Type B pancreatic cell (in vitro differentiated cells): ENCODE measurements around the gene HACE1. TPM values are rescaled to one million over a fixed set of nuclear protein-coding genes. Genes with fewer than 3 reads are reported as not detected.
"Not testable (repeated sequence)": the region's sequence is repeated elsewhere in the genome, so short reads cannot be mapped to it uniquely, and the experiment has no call there.

Experiments
- DNase-seq: peaks from one replicate; pipeline ENCODE4 v3.0.0; 2021; ENCODE audit warnings: mixed read lengths; ENCODE audit not compliant: unreplicated experiment; ENCODE audit errors: extremely low spot score
- H3K27ac Mint-ChIP-seq: 2 replicates; pipeline ENCODE4 v1.8.0; 2021; ENCODE audit warnings: mild to moderate bottlenecking, mixed read lengths
- H3K27me3 Mint-ChIP-seq: 2 replicates; pipeline ENCODE4 v1.8.0; 2021; ENCODE audit warnings: mixed read lengths
- H3K36me3 Mint-ChIP-seq: 2 replicates; pipeline ENCODE4 v1.8.0; 2021; ENCODE audit warnings: mixed read lengths
- H3K4me1 Mint-ChIP-seq: one replicate; pipeline ENCODE4 v1.8.0; 2021; ENCODE audit warnings: mixed read lengths; ENCODE audit not compliant: unreplicated experiment
- H3K4me3 Mint-ChIP-seq: 2 replicates; pipeline ENCODE4 v1.8.0; 2021; ENCODE audit warnings: mild to moderate bottlenecking, mixed read lengths
- H3K9me3 Mint-ChIP-seq: 2 replicates; pipeline ENCODE4 v1.8.0; 2021; ENCODE audit warnings: mixed read lengths
- total RNA-seq: library from RNA; stranded (reverse); gene quantifications from 2 replicates; pipeline ENCODE4 v1.2.1, GENCODE V29; 2021; ENCODE audit warnings: low replicate concordance
- TF ChIP-seq, protein P1 (sequence below): fragments of 200-600 bp; sonication (generic); conservative IDR thresholded peaks from 2 replicates; pipeline ENCODE4 v1.5.0; 2021; ENCODE audit warnings: antibody characterized with exemption, mild to moderate bottlenecking

Gene HACE1
- total RNA-seq, 1 donor from 2014 or later: 18.5 TPM

- TF ChIP-seq, protein P1, sequence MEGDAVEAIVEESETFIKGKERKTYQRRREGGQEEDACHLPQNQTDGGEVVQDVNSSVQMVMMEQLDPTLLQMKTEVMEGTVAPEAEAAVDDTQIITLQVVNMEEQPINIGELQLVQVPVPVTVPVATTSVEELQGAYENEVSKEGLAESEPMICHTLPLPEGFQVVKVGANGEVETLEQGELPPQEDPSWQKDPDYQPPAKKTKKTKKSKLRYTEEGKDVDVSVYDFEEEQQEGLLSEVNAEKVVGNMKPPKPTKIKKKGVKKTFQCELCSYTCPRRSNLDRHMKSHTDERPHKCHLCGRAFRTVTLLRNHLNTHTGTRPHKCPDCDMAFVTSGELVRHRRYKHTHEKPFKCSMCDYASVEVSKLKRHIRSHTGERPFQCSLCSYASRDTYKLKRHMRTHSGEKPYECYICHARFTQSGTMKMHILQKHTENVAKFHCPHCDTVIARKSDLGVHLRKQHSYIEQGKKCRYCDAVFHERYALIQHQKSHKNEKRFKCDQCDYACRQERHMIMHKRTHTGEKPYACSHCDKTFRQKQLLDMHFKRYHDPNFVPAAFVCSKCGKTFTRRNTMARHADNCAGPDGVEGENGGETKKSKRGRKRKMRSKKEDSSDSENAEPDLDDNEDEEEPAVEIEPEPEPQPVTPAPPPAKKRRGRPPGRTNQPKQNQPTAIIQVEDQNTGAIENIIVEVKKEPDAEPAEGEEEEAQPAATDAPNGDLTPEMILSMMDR: no peak
- Mint-ChIP-seq H3K4me3 (no peak overlapping the region), H3K27me3 (no peaks in the 10 kb centered on the region), H3K4me1 (no peaks in the 10 kb centered on the region), H3K9me3 (no peaks in the 10 kb centered on the region), H3K36me3 (peaks cover 40% of the 10 kb centered on the region), H3K27ac (no peak overlapping the region)
- DNase-seq: no peak
Measured at GRCh38 chr6:104816125-104816524, 43.6 kb downstream of the HACE1 start.

- Mint-ChIP-seq H3K27me3 (no peaks in the 10 kb centered on the region), H3K9me3 (no peaks in the 10 kb centered on the region), H3K4me1 (no peaks in the 10 kb centered on the region), H3K36me3 (peaks cover 37% of the 10 kb centered on the region), H3K4me3 (no peak overlapping the region), H3K27ac (no peak overlapping the region)
- no peak for DNase-seq
- TF ChIP-seq, protein P1: no peak
Measured at GRCh38 chr6:104814743-104815142, 45.0 kb downstream of the HACE1 start.

DNA sequence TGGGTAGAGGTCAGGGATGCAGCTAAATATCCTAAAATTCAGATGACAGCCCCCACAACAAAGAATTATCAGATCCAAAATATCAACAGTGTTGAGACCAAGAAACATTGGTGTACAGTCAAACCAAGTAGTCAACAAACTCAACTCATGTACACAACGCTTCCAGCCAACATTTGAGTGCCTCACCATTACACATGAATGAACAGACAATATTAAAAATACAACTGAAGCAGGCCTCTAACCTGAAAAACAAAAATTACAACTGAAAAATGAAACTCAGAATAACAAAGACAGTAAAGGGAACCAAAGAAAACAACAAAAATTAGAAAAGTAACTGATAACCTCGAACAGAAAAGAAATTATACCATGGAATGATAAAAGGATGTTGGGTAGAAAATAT, 46.2 kb downstream of the HACE1 start:
- Mint-ChIP-seq H3K27ac (no peak overlapping the region), H3K27me3 (no peaks in the 10 kb centered on the region), H3K36me3 (peaks cover 31% of the 10 kb centered on the region), H3K4me3 (no peak overlapping the region), H3K9me3 (no peaks in the 10 kb centered on the region), H3K4me1 (no peaks in the 10 kb centered on the region)
- TF ChIP-seq, protein P1: no peak
- DNase-seq: no peak

- TF ChIP-seq, protein P1: no peak
- Mint-ChIP-seq H3K36me3 (peaks cover 35% of the 10 kb centered on the region), H3K9me3 (peaks cover 7% of the 10 kb centered on the region), H3K4me3 (no peak overlapping the region), H3K27me3 (no peaks in the 10 kb centered on the region), H3K27ac (no peak overlapping the region), H3K4me1 (no peaks in the 10 kb centered on the region)
- no peak for DNase-seq
Measured at GRCh38 chr6:104809116-104809515, 50.6 kb downstream of the HACE1 start.

GRCh38 chr6:104805335-104805734, 54.4 kb downstream of the HACE1 start:
- not testable (repeated sequence) for H3K27me3 Mint-ChIP-seq

GRCh38 chr6:104799134-104799657, 60.5 kb downstream of the HACE1 start:
- no peak for DNase-seq
- TF ChIP-seq, protein P1: no peak
- H3K4me3 Mint-ChIP-seq: no peak overlapping the region
- no peaks in the 10 kb centered on the region for H3K27me3 Mint-ChIP-seq
- H3K27ac Mint-ChIP-seq: no peak overlapping the region
- H3K9me3 Mint-ChIP-seq: peaks cover 14% of the 10 kb centered on the region
- H3K36me3 Mint-ChIP-seq: peaks cover 34% of the 10 kb centered on the region
- no peaks in the 10 kb centered on the region for H3K4me1 Mint-ChIP-seq

More at GRCh38 chr6:104805335-104805734, 54.4 kb downstream of the HACE1 start:
- not testable (repeated sequence) for DNase-seq, H3K27ac Mint-ChIP-seq, H3K4me1 Mint-ChIP-seq, H3K4me3 Mint-ChIP-seq
- Mint-ChIP-seq H3K36me3 (peaks cover 53% of the 10 kb centered on the region), H3K9me3 (peaks cover 22% of the 10 kb centered on the region)
